HepG2 (cell line): ENCODE data around the gene SLC7A10. TPM values are rescaled to one million over a fixed set of nuclear protein-coding genes. Genes with fewer than 3 reads are reported as not detected.

Experiments used
- AKAP8 ChIP-seq: sonication (generic); formaldehyde crosslinking; IDR thresholded peaks from 2 replicates; pipeline ENCODE4 v1.5.1; 2020; ENCODE audit warnings: mild to moderate bottlenecking, missing genetic modification reagents
- E2F2 ChIP-seq: sonication (generic); formaldehyde crosslinking; IDR thresholded peaks from 2 replicates; pipeline ENCODE4 v1.4.0; 2020; ENCODE audit warnings: missing genetic modification reagents, borderline replicate concordance
- FOSL2 ChIP-seq: sonication (generic); formaldehyde crosslinking; IDR thresholded peaks from 2 replicates; pipeline ENCODE4 v1.4.0; 2020; ENCODE audit warnings: missing genetic modification reagents
- HBP1 ChIP-seq: IDR thresholded peaks from 2 replicates; pipeline ENCODE4 v1.6.1; 2016; ENCODE audit warnings: low read depth, control low read depth
- KLF12 ChIP-seq: sonication (generic); formaldehyde crosslinking; IDR thresholded peaks from 2 replicates; pipeline ENCODE4 v1.4.0; 2020; ENCODE audit warnings: missing genetic modification reagents, borderline replicate concordance
- KLF16 ChIP-seq, 2 experiments: sonication (generic) in 1 of 2; formaldehyde crosslinking in 1 of 2; IDR thresholded peaks; 2 replicates each; pipeline versions ENCODE4 v1.6.1 to v1.8.0; 2016 to 2023; ENCODE audit warnings: missing genetic modification reagents in 2 of 2, missing compliant biosample characterization in 1 of 2
- MAF1 ChIP-seq: sonication (generic); formaldehyde crosslinking; IDR thresholded peaks from 2 replicates; pipeline ENCODE4 v1.5.0; 2020; ENCODE audit warnings: missing genetic modification reagents, borderline replicate concordance
- MEIS2 ChIP-seq: sonication (generic); formaldehyde crosslinking; IDR thresholded peaks from 2 replicates; pipeline ENCODE4 v1.9.0; 2021; ENCODE audit warnings: mild to moderate bottlenecking, missing genetic modification reagents
- PITX1 ChIP-seq: sonication (generic); formaldehyde crosslinking; IDR thresholded peaks from 2 replicates; pipeline ENCODE4 v1.5.1; 2020; ENCODE audit warnings: mild to moderate bottlenecking, missing genetic modification reagents
- SAP130 ChIP-seq: IDR thresholded peaks from 2 replicates; pipeline ENCODE4 v1.6.1; 2016; ENCODE audit warnings: low read depth
- SIX4 ChIP-seq: sonication (generic); formaldehyde crosslinking; IDR thresholded peaks from 2 replicates; pipeline ENCODE4 v1.4.0; 2020; ENCODE audit warnings: missing genetic modification reagents
- SMC3 ChIP-seq: IDR thresholded peaks from 2 replicates; pipeline ENCODE4 v1.6.1; 2011; ENCODE audit warnings: low read length, improper control_type of control experiment
- SOX5 ChIP-seq: IDR thresholded peaks from 2 replicates; pipeline ENCODE4 v1.6.1; 2016; ENCODE audit warnings: borderline replicate concordance
- TCF12 ChIP-seq, 2 experiments: fragments of 450-650 bp in 1 of 2; sonication (generic) in 1 of 2; formaldehyde crosslinking in 1 of 2; IDR thresholded peaks; 2 replicates each; pipeline versions ENCODE4 v1.6.1 to v1.8.0; 2017 to 2022; ENCODE audit warnings: antibody characterized with exemption in 1 of 2, mild to moderate bottlenecking in 1 of 2, missing genetic modification reagents in 1 of 2, moderate library complexity in 1 of 2
- U2AF1 ChIP-seq: fragments of 200-400 bp; formaldehyde crosslinking; optimal IDR thresholded peaks from 2 replicates; pipeline ENCODE3; 2017; ENCODE audit warnings: mild to moderate bottlenecking, low read depth, low read length
- ZBTB46 ChIP-seq: sonication (generic); formaldehyde crosslinking; IDR thresholded peaks from 2 replicates; pipeline ENCODE4 v1.4.0; 2020; ENCODE audit warnings: mild to moderate bottlenecking, missing genetic modification reagents, borderline replicate concordance
- ZC3H13 ChIP-seq: sonication (generic); formaldehyde crosslinking; IDR thresholded peaks from 2 replicates; pipeline ENCODE4 v1.8.1; 2023; ENCODE audit warnings: mild to moderate bottlenecking, missing genetic modification reagents, moderate library complexity
- ZNF224 ChIP-seq: sonication (generic); formaldehyde crosslinking; IDR thresholded peaks from 2 replicates; pipeline ENCODE4 v1.5.0; 2020; ENCODE audit warnings: mild to moderate bottlenecking, missing genetic modification reagents
- ZNF367 ChIP-seq: sonication (generic); formaldehyde crosslinking; IDR thresholded peaks from 2 replicates; pipeline ENCODE4 v1.4.0; 2020; ENCODE audit warnings: missing genetic modification reagents, borderline replicate concordance
- ZNF460 ChIP-seq: sonication (generic); formaldehyde crosslinking; IDR thresholded peaks from 2 replicates; pipeline ENCODE4 v1.5.1; 2020; ENCODE audit warnings: missing genetic modification reagents, mild to moderate bottlenecking, borderline replicate concordance
- ZNF670 ChIP-seq: sonication (generic); formaldehyde crosslinking; IDR thresholded peaks from 2 replicates; pipeline ENCODE4 v1.8.0; 2022; ENCODE audit warnings: mild to moderate bottlenecking, missing genetic modification reagents, borderline replicate concordance
- ZNF781 ChIP-seq: sonication (generic); formaldehyde crosslinking; IDR thresholded peaks from 2 replicates; pipeline ENCODE4 v1.5.1; 2020; ENCODE audit warnings: borderline replicate concordance, mild to moderate bottlenecking, missing genetic modification reagents; ENCODE audit errors: not compliant biosample characterization
- ZNF788 ChIP-seq: sonication (generic); formaldehyde crosslinking; IDR thresholded peaks from 2 replicates; pipeline ENCODE4 v1.5.0; 2020; ENCODE audit warnings: mild to moderate bottlenecking, missing genetic modification reagents, borderline replicate concordance
- polyA plus RNA-seq, 8 experiments: library from polyadenylated mRNA; depleted of rRNA in 3 of 8; stranded (reverse) in 7 of 8; unstranded in 1 of 8; fragments of >200 nt; fragmentation: Illumina TruSeq in 4 of 8; extraction: Trizol in 4 of 8; gene quantifications; 2 replicates each; pipeline versions ENCODE4 v1.2.1 to v1.2.3, GENCODE V29; 2011 to 2016; ENCODE audit warnings: low read depth in 4 of 8, missing spikeins in 1 of 8, mixed read lengths in 1 of 8; ENCODE audit not compliant: insufficient read depth in 1 of 8
- total RNA-seq, 5 experiments: library from RNA; depleted of rRNA; stranded (reverse); fragments of >200 nt; fragmentation: Illumina TruSeq; extraction: Trizol; gene quantifications; 2 replicates each; pipeline ENCODE4 v1.2.3, GENCODE V29; 2016; ENCODE audit warnings: low read depth in 1 of 5
- TF ChIP-seq, protein P1 (sequence below): sonication (generic); formaldehyde crosslinking; IDR thresholded peaks from 2 replicates; pipeline ENCODE4 v1.5.1; 2020; ENCODE audit warnings: mild to moderate bottlenecking, moderate library complexity, missing genetic modification reagents

Gene SLC7A10
- total and polyA plus RNA-seq, 2 of the 13 experiments (the other 11 are each of a cell fraction or from before 2014, with no cell fraction given), result 1.1 to 2.2 TPM

DNA sequence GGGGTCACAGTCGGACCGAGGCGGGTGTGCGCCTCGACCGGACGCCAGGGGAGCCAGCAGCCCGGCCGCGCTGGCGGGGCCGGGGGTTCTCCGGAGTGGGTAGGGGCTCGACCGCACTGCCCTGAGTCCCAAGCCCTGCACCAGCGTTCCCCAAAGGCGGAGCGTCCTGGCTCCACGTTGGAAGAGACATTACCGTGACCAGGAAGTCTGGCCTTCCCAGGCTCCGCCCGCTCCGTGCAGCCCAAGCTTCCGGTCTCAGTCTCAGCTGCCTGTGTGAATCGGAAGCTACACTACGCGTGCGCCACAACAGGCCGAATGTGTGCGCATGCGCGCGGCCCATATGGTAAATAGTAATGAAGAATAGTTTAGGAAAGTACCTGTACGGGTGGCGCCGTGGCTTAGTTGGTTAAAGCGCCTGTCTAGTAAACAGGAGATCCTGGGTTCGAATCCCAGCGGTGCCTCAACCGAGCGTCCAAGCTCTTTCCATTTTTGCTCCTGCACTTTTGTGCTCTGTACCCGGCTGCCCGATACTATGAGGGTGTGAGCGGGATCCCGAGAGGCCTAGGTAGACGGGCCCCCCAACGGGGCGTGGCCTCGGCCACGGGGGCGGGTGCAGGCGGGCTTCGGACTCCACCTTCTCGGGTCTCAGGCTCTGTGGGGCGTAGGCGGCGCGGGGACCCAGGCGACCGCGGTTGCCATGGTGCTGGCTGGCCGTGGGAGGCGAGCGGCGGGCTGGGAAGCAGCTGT lies 48.8 kb downstream of the SLC7A10 start (continued):
- no peak for TF ChIP-seq TCF12 (IDR thresholded peaks at IDR 0.05)
- peak; percentile 23; the same call in 1 of the 2 replicates for TF ChIP-seq TCF12 (CRISPR knock-in tag; IDR thresholded peaks at IDR 0.05)
- peak; percentile 46; the same call in 1 of the 2 replicates for TF ChIP-seq E2F2
- peak; percentile 47 for TF ChIP-seq SIX4 (CRISPR knock-in tag)
- TF ChIP-seq SAP130 (CRISPR knock-in tag), result peak; percentile 89
- peak; percentile 64; the same call in 1 of the 2 replicates for TF ChIP-seq ZNF460 (CRISPR knock-in tag)
- TF ChIP-seq ZNF670 (CRISPR knock-in tag), result peak; percentile 80
- TF ChIP-seq U2AF1, result no peak
- peak; percentile 99 for TF ChIP-seq MAF1 (CRISPR knock-in tag)
- TF ChIP-seq ZBTB46 (CRISPR knock-in tag), result no peak
- TF ChIP-seq ZNF367, result no peak
- TF ChIP-seq MEIS2, result peak; percentile 14
- TF ChIP-seq SMC3, result no peak
- peak; percentile 15; the same call in 1 of the 2 replicates for TF ChIP-seq ZC3H13 (CRISPR knock-in tag)
- TF ChIP-seq FOSL2 (CRISPR knock-in tag), result peak; percentile 14; the same call in 1 of the 2 replicates
- TF ChIP-seq, protein P1, sequence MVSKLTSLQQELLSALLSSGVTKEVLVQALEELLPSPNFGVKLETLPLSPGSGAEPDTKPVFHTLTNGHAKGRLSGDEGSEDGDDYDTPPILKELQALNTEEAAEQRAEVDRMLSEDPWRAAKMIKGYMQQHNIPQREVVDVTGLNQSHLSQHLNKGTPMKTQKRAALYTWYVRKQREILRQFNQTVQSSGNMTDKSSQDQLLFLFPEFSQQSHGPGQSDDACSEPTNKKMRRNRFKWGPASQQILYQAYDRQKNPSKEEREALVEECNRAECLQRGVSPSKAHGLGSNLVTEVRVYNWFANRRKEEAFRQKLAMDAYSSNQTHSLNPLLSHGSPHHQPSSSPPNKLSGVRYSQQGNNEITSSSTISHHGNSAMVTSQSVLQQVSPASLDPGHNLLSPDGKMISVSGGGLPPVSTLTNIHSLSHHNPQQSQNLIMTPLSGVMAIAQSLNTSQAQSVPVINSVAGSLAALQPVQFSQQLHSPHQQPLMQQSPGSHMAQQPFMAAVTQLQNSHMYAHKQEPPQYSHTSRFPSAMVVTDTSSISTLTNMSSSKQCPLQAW (CRISPR knock-in tag), result peak; percentile 81
- TF ChIP-seq ZNF781, result peak; percentile 56
- no peak for TF ChIP-seq ZNF224 (CRISPR knock-in tag)
- peak; percentile 82; the same call in 1 of the 2 replicates for TF ChIP-seq ZNF788
- 0 out of 2 replicates have a peak, but pooled peaks have one; percentile 29 for TF ChIP-seq KLF12 (CRISPR knock-in tag)
- peak; percentile 51 for TF ChIP-seq HBP1 (CRISPR knock-in tag)
- peak; percentile 60 for TF ChIP-seq SOX5 (CRISPR knock-in tag)
- TF ChIP-seq PITX1 (CRISPR knock-in tag), result peak; percentile 30
- 0 out of 2 replicates have a peak, but pooled peaks have one; percentile 69 for TF ChIP-seq AKAP8 (CRISPR knock-in tag)
- TF ChIP-seq KLF16 (CRISPR knock-in tag; IDR thresholded peaks at IDR 0.05), result peak in 1 of 2 experiments; percentile 91; a peak in 1 of 4 replicates
